Erythroblast (primary cell): ENCODE measurements around the gene PIM3.

Experiments used
- GATA1 ChIP-seq: IDR thresholded peaks from 2 replicates; pipeline ENCODE4 v1.6.1; 2011; ENCODE audit warnings: low read depth, mild to moderate bottlenecking, control low read depth, low read length, moderate library complexity
- POLR2A ChIP-seq: IDR thresholded peaks from 2 replicates; pipeline ENCODE4 v1.6.1; 2011; ENCODE audit warnings: mild to moderate bottlenecking, low read length

GRCh38 chr22:49958366-49958921 is 2.1 kb upstream of the PIM3 start:
- TF ChIP-seq POLR2A (no peak), GATA1 (no peak)
